GM18517 (cell line): Measurements from ENCODE around the gene ZNF607.
A peak's percentile ranks its signal among the peaks of the same experiment; 100 is the strongest.
"Not testable (repeated sequence)": the region's sequence is repeated elsewhere in the genome, so short reads cannot be mapped to it uniquely, and the experiment has no call there.

ENCODE experiments used
- ATAC-seq: cut with Tn5 transposase; IDR thresholded peaks from one replicate; pipeline ENCODE4 v1.9.1; 2021; ENCODE audit warnings: mild to moderate bottlenecking, moderate library complexity; ENCODE audit not compliant: unreplicated experiment

The ZNF607 gene

DNA sequence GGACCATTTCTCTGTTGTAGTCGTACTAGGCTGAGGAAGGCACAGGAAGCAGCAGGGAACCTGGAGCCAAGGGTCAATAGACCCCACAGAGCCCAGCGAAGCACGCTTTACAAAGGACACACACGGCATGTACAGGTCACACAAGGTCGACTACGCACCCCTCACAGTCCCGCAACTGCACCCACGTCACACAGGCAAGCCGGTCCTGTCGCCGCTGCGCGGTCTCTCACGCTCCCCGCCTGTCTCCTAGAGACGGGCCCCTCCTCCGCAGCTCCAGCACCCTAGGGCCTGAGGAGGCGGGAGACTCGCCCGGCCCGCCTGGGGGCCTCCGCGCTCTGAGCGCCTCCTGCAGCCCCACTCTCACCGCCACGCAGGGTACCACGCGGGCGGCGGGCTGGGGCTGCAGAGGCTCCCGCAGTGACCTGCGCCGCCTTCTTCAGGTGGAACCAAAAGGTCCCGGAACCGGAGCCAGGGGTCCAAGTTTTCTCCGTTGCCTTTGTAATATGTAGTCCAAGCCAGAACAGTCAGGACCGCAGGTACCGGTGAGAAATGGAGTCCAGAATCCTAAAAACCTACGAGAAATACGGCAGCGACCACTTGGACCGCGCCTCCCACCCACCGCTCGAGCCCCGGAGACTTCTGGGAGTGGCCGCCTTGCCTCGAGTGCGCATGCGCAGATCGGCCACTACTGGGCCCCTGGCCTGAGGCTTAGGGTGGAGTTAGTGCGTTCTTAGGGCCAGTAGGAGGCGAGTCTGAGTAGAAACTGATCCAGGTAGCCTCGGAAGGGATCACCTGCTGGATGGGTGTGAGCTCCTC, at the start of gene ZNF607:
TSS of gene ZNF607 (minus strand) at position 651 of the 816 bp plus-strand sequence. CDS start 8,143 bp downstream, outside the sequence.
- ATAC-seq, result peak; percentile 76

- no peak for ATAC-seq
These were observed 43.9 kb upstream of the ZNF607 start for GRCh38 chr19:37763488-37763887.

DNA sequence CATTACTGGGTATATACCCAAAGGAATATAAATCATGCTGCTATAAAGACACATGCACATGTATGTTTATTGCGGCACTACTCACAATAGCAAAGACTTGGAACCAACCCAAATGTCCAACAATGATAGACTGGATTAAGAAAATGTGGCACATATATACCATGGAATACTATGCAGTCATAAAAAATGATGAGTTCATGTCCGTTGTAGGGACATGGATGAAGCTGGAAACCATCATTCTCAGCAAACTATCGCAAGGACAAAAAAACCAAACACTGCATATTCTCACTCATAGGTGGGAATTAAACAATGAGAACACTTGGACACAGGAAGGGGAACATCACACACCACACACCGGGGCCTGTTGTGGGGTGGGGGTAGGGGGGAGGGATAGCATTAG, 38.1 kb upstream of the ZNF607 start:
- not testable (repeated sequence) for ATAC-seq

DNA sequence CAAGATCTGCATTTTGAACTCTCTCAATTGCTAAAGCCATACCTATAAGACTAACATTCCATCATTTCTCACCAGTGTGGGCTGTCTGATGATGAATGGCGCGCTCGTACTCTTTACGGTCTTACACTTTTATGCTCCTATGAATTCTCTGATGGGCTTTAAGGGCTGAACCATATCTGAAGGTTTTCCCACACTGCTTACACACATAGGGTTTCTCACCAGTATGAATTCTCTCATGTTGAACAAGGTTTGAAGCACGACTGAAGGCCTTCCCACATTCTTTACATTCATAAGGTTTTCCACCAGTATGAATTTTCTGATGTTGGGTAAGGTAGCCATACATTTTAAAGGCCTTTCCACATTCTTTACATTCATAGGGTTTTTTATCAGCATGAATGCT, 18.8 kb upstream of the ZNF607 start:
- no peak for ATAC-seq

DNA sequence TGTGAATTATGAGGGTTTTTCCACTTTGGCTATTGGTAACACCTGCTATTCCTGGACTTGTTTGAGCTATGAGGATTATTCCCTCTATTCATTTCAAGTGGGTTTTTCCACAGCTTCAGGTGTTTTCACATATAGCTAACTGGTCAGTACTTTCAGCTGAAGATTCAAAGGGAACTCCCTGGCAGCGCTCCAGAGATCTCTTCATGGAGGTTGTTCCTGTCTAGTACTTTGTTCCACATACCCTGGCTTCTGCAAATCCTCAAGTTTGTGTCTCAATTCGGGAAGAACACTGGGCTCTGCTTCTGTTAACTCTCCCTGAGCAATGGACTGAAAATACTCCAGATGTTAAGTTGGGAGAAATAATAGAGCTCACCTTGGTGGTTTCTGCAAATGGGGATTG, 5.6 kb upstream of the ZNF607 start:
- no peak for ATAC-seq

- ATAC-seq, result no peak
These were observed 335 bp upstream of the ZNF607 start for GRCh38 chr19:37719927-37720265.

DNA sequence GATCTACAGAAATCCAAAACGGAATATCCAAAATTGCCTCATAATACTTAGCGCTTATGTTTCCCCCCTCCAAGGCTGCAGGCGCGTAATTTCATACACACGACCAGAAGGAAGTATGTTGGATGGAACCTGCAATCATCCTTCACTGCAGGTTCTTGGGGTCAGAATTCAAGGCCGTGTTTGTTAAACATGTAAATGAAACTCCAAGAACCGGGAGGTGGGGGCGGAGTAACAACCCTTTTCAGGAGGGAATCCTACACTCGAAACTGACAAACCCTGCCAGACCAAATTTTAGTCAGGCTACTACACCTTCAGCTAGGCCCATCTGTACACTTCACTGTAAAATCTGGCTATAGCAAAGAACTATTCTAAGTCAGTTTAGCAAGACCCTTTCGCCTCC, 1.3 kb downstream of the ZNF607 start:
- ATAC-seq, result no peak

DNA sequence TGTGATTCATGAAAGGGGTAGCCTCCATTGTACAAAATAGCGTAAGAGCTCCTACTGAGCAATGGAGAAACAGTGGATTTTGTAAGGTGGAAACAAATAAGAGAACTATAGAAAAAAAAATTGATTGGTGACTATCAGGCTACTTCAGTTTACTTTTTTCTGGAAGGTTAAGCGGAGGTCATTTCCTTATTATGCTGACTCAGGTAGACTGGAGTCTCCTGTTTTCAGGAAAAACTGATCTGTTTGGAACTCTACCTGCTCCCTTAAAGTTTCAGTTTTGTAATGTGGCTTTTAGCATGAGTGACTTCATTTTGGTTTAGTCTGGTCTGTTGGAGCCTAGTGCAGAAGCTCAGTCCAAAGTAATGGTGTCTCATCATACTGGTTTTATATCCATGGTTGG, 3.4 kb downstream of the ZNF607 start:
- no peak for ATAC-seq

DNA sequence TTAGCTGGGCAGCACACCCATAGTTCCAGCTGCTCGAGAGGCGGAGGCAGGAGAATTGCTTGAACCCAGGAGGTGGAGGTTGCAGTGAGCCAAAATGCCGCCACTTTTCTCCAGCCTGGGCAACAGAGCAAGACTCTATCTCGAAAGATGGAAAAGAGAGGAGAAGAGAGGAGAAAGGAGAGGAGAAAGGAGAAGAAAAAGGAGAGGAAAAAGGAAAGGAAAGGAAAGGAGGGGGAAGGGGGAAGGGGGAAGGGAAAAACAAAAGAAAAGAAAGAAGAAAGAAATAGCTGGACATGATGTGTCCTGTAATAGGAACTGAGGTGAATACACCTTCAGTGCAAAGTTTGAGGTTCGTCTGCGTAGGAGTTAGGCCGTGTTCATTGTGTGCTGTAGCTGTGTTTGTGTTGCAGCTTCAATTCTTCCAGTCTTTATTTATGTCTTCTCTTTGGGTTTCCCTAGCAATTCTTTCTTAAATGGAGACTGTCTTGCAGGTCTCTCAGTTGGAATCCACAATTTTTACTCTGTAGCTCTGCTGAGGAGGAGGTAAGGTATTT, 13.4 kb downstream of the ZNF607 start:
- no peak for ATAC-seq

DNA sequence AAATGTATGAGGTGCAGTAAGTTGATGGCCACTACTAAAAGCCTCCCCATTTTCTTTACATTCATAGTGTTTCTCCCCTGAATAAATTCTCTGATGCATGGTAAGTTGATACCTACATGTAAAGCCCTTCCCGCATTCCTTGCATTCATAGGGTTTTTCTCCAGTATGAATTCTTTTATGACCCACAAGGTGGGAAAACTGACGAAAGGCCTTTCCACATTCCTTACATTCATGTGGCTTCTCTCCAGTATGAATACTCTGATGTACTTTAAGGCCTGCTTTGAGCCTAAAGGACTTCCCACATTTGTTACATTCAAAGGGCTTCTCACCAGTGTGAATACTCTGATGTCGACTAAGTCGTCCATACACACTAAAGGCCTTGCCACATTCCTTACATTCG, 20.5 kb downstream of the ZNF607 start:
- ATAC-seq, result no peak

DNA sequence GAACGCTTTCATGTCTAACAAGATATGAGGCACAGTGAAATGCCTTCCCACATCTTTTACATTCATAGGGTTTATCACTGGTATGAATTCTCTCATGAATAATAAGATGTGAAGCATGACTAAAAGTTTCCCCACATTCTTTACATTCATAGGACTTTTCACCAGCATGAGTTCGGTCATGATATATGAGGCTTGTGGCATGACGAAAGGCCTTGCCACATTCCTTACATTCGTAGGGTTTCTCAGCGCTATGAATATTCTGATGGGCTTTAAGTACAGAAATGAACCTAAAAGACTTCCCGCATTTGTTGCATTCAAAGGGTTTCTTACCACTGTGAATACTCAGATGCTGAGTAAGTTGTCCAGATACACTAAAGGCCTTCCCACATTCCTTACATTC, 21.3 kb downstream of the ZNF607 start:
- ATAC-seq, result no peak

DNA sequence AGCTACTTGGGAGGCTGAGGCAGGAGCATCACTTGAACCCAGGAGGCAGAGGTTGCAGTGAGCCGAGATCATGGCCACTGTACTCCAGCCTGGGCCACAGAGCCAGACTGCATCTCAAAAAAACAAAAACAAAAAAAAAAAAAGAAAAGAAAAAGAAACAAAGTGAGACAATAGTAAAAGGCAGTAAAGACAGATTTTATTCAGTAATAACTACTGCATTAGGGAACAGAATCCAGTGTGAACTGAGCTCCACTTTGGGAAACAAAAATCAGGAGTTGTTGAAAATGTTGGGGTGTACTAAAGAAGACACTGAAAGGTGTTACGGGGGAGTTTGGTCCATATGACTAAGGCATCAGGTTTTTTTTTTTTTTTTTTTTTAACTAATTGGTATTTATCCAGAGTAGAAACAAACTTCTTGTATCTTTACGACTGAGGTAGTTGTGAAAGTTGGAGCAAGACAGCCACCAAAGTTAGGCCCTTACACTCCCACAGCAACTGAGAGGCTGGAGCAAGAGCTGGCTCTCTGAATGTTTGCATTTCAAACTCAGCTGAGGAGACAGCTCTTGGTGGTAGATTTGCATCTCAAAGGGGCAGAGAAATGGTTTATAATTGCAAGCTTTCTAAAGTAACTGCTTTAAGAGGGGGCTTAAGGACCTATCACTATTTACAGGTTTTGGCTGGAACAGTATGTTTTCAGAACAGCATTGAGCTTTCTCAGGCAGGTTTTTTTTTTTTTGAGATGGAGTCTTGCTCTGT, 24.2 kb downstream of the ZNF607 start:
- no peak for ATAC-seq

GRCh38 chr19:37692956-37693620, 26.5 kb downstream of the ZNF607 start:
- ATAC-seq, result no peak

DNA sequence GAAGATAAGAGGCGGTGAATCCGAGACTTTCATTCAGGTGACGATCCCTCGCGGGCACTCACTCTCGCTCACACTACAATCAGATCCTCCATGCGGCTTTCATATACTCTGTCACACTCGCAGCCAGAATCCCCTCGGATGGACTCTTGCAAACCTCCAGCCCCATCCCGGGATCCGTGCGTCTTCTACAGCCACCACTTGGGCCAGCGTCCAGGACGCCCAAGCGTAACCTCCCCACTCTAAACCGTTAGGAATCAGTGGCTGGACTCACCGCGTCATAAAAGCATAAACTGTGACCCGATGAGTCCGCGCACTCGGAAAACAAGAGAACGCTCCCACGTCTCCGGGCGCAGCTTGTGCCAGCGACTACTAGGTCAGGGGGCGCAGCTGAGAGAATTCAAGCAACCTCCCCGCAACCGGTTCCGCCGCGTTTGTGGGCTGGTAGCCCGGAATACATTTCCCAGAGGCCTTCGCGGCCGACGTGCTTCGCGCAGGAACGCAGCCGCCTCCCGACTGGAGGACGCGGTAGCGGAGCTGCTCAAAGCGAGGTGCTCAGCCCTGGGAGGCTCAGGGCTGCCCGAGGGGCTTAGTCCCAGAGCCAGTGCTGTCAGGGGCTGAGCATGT, 27.6 kb downstream of the ZNF607 start:
- ATAC-seq, result no peak

DNA sequence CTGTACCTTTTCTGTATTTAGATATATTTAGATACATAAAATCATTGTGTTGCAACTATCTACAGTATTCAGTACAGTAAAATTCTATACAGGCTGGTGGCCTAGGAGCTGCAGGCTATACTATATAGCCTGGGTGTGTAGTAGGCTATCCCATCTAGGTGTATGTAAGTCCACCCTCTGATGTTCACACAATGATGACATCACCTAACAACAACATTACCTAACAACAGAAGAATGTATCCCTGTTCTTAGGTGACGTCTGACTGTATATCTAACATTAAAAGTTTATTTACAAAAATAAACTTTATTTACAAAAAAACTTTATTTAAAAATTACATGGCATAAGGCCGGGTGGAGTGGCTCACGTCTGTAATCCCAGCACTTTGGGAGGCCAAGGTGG, 36.0 kb downstream of the ZNF607 start:
- ATAC-seq, result no peak

DNA sequence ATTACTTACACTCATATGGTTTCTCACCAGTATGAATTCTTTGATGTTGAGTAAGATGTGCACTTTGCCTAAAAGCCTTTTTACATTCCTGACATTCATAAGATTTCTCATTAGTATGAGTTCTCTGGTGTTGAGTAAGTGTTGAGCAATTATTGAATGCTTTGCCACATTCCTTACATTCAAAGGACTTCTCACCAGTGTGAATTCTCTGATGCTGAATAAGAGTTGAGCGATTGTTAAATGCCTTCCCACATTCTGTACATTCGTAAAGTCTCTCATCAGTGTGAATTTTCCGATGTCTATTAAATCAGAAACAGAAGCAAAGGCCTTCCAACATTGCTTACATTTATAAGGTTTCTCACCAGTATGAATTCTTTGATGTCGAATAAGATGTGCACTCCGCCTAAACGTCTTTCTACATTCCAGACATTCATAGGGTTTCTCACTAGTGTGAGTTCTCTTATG, 50.1 kb downstream of the ZNF607 start:
- ATAC-seq, result no peak

- not testable (repeated sequence) for ATAC-seq
These were observed 62.4 kb downstream of the ZNF607 start for GRCh38 chr19:37657157-37657556.

DNA sequence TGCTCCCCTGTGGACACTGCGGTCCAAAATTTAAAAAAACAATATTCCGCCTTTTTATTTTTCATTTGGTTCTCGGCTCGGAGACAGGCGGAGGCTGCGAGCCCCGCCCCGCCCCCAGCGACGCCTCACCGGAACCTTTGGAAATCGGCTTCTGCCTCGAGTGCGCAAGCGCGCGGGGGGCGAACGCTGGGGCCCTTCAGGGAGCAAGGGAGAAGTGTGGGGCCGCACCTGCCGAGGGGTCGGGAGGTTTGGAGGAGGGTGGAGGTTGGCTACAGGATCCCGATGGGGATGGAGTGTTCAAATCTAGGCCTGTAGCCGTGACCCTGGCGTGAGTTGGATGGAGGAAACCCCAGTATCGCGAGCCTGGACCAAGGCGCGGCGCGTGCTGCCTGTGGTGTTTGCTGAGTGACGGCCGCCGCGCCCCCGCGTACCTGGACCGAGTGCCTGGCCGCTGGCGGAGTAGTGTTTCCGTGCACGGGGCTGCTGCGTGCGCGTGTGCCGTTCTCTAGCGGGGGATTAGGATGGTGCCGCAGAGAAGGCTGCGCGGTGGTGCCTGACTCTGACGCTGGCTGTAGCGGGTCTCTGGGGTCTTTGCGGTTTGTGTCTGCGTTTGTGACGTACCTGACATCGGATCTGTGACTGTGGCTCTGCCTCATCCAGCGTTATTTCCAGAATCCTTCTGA, 63.7 kb downstream of the ZNF607 start:
- ATAC-seq, result peak; percentile 67

DNA sequence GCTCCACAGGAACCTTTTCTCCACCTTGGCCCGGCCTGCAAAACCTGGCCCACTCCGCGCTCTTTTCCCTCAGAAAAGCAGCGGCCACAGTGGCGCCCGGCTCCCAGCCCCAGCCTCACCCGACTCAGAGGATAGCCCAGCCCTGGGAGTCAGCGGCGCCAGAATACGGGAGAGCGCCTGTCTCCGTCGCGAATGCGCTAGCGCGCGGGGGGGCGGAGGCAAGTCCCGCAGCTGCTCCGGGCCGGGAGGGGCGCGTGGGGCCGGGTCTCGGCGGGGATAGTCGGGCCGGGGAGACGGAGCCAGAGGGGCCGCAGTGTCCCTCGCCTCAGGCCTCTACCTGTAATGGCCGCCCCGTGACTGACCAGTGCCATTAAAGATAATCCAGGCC, 64.3 kb downstream of the ZNF607 start, which contains the start of gene ZFP30:
TSS of gene ZFP30 (minus strand) at position 165 of the 388 bp plus-strand sequence. CDS start 7,643 bp downstream, outside the sequence.
- ATAC-seq, result peak; percentile 59

- peak; percentile 39 for ATAC-seq
These were observed 64.8 kb downstream of the ZNF607 start for GRCh38 chr19:37654629-37655300.
